Stimulated activated CD8-positive, alpha-beta memory T cell treated with anti-CD3 and anti-CD28 coated beads, Interleukin-4, amount 100 ng/mL, for 24 hours (primary cell): ENCODE measurements around the gene CES5A.
"Not testable (repeated sequence)": the region's sequence is repeated elsewhere in the genome, so short reads cannot be mapped to it uniquely, and the experiment has no call there.

Experiments used
- DNase-seq: peaks from one replicate; pipeline ENCODE4 v3.0.0-alpha.2; 2020; ENCODE audit warnings: low read depth

The CES5A gene

GRCh38 chr16:55875273-55875672, at the start of gene CES5A:
Gene CES5A (minus strand): TSS chr16:55875373. CDS start chr16:55875221, 152 bp downstream.
- no peak for DNase-seq

- no peak for DNase-seq
Observed at GRCh38 chr16:55922662-55923061, 47.5 kb upstream of the CES5A start.

- no peak for DNase-seq
Observed at GRCh38 chr16:55917373-55918160, 42.4 kb upstream of the CES5A start.

- DNase-seq, result no peak
Observed at GRCh38 chr16:55915096-55915827, 40.1 kb upstream of the CES5A start.

GRCh38 chr16:55914383-55914782, 39.2 kb upstream of the CES5A start:
- DNase-seq, result no peak

- no peak for DNase-seq
Observed at GRCh38 chr16:55913716-55914115, 38.5 kb upstream of the CES5A start.

GRCh38 chr16:55913121-55913520, 37.9 kb upstream of the CES5A start:
- not testable (repeated sequence) for DNase-seq

GRCh38 chr16:55912022-55912421, 36.8 kb upstream of the CES5A start:
- DNase-seq, result no peak

- DNase-seq, result no peak
Observed at GRCh38 chr16:55911616-55912015, 36.4 kb upstream of the CES5A start.

- DNase-seq, result no peak
Observed at GRCh38 chr16:55909876-55910275, 34.7 kb upstream of the CES5A start.

- no peak for DNase-seq
Observed at GRCh38 chr16:55908641-55909040, 33.5 kb upstream of the CES5A start.

- no peak for DNase-seq
Observed at GRCh38 chr16:55907661-55908060, 32.5 kb upstream of the CES5A start.

- no peak for DNase-seq
Observed at GRCh38 chr16:55906123-55906522, 30.9 kb upstream of the CES5A start.

- DNase-seq, result no peak
Observed at GRCh38 chr16:55905651-55906050, 30.5 kb upstream of the CES5A start.

- DNase-seq, result no peak
Observed at GRCh38 chr16:55901566-55902217, 26.5 kb upstream of the CES5A start.

- peak; percentile 3 for DNase-seq
Observed at GRCh38 chr16:55900616-55901393, 25.6 kb upstream of the CES5A start.

- no peak for DNase-seq
Observed at GRCh38 chr16:55899857-55900256, 24.7 kb upstream of the CES5A start.

- no peak for DNase-seq
Observed at GRCh38 chr16:55898592-55898991, 23.4 kb upstream of the CES5A start.

- no peak for DNase-seq
Observed at GRCh38 chr16:55892821-55893220, 17.6 kb upstream of the CES5A start.

- DNase-seq, result no peak
Observed at GRCh38 chr16:55889518-55889917, 14.3 kb upstream of the CES5A start.

- DNase-seq, result no peak
Observed at GRCh38 chr16:55888546-55888945, 13.4 kb upstream of the CES5A start.

- no peak for DNase-seq
Observed at GRCh38 chr16:55876854-55877253, 1.7 kb upstream of the CES5A start.
